DMS153 treated with DMSO at 0.1 percent for 48 hours (cell line): ENCODE measurements around the gene RPL13.

Experiments
- DNase-seq: peaks from one replicate; lab custom pipeline; 2025; ENCODE audit not compliant: unreplicated experiment; lab: John Stamatoyannopoulos, UW

RPL13 gene

GRCh38 chr16:89596061-89596689, 35.7 kb downstream of the RPL13 start:
- no peak for DNase-seq

GRCh38 chr16:89596957-89597649, 36.6 kb downstream of the RPL13 start:
- no peak for DNase-seq

GRCh38 chr16:89598199-89598598, 37.7 kb downstream of the RPL13 start:
- no peak for DNase-seq

GRCh38 chr16:89599451-89599858, 39.0 kb downstream of the RPL13 start:
- peak; percentile 8 for DNase-seq

GRCh38 chr16:89599902-89600301, 39.4 kb downstream of the RPL13 start:
- DNase-seq: no peak

GRCh38 chr16:89600427-89600826, 39.9 kb downstream of the RPL13 start:
- no peak for DNase-seq

GRCh38 chr16:89600956-89601355, 40.5 kb downstream of the RPL13 start:
- no peak for DNase-seq

GRCh38 chr16:89601906-89602272, 41.4 kb downstream of the RPL13 start:
- DNase-seq: no peak

GRCh38 chr16:89602273-89602951, 41.9 kb downstream of the RPL13 start:
- DNase-seq: peak; percentile 16

GRCh38 chr16:89602952-89603590, 42.6 kb downstream of the RPL13 start:
- DNase-seq: no peak

- no peak for DNase-seq
These were observed 44.3 kb downstream of the RPL13 start for GRCh38 chr16:89604764-89605163.

GRCh38 chr16:89605186-89605970, 44.9 kb downstream of the RPL13 start:
- no peak for DNase-seq

GRCh38 chr16:89606006-89606405, 45.5 kb downstream of the RPL13 start:
- no peak for DNase-seq

- no peak for DNase-seq
These were observed 47.0 kb downstream of the RPL13 start for GRCh38 chr16:89607453-89607852.

- DNase-seq: no peak
These were observed 47.7 kb downstream of the RPL13 start for GRCh38 chr16:89607937-89608740.

- no peak for DNase-seq
These were observed 49.6 kb downstream of the RPL13 start for GRCh38 chr16:89610108-89610453.

GRCh38 chr16:89612415-89613166, 52.1 kb downstream of the RPL13 start:
- DNase-seq: no peak

- no peak for DNase-seq
These were observed 52.9 kb downstream of the RPL13 start, which contains the start of gene DPEP1 for GRCh38 chr16:89613231-89613953. Gene DPEP1, plus strand, starts transcription at chr16:89613642. Its CDS starts 16,769 bp downstream, at chr16:89630411.

- no peak for DNase-seq
These were observed 53.5 kb downstream of the RPL13 start for GRCh38 chr16:89613954-89614459.
